Raji (cell line): ENCODE measurements around the gene HERPUD2.

Source experiments
- POLR2A ChIP-seq: IDR thresholded peaks from 2 replicates; pipeline ENCODE4 v1.6.1; 2011; ENCODE audit warnings: low read depth, low read length, control low read depth; ENCODE audit not compliant: insufficient read depth

HERPUD2 gene

GRCh38 chr7:35657125-35657524 is 37.8 kb downstream of the HERPUD2 start:
- TF ChIP-seq POLR2A: no peak

GRCh38 chr7:35652124-35652523 is 42.8 kb downstream of the HERPUD2 start:
- no peak for TF ChIP-seq POLR2A

GRCh38 chr7:35650751-35651150 is 44.2 kb downstream of the HERPUD2 start:
- TF ChIP-seq POLR2A: no peak

- no peak for TF ChIP-seq POLR2A
Measured at GRCh38 chr7:35649711-35650110, 45.2 kb downstream of the HERPUD2 start.

GRCh38 chr7:35648367-35648766 is 46.6 kb downstream of the HERPUD2 start:
- no peak for TF ChIP-seq POLR2A

GRCh38 chr7:35647171-35647574 is 47.8 kb downstream of the HERPUD2 start:
- no peak for TF ChIP-seq POLR2A

- TF ChIP-seq POLR2A: no peak
Measured at GRCh38 chr7:35646289-35647023, 48.5 kb downstream of the HERPUD2 start.

- no peak for TF ChIP-seq POLR2A
Measured at GRCh38 chr7:35645691-35646090, 49.2 kb downstream of the HERPUD2 start.

GRCh38 chr7:35630024-35630972 is 64.6 kb downstream of the HERPUD2 start:
- no peak for TF ChIP-seq POLR2A

- no peak for TF ChIP-seq POLR2A
Measured at GRCh38 chr7:35624299-35625186, 70.4 kb downstream of the HERPUD2 start.

- TF ChIP-seq POLR2A: no peak
Measured at GRCh38 chr7:35623381-35623780, 71.6 kb downstream of the HERPUD2 start.

- TF ChIP-seq POLR2A: no peak
Measured at GRCh38 chr7:35619863-35620262, 75.1 kb downstream of the HERPUD2 start.

GRCh38 chr7:35617041-35617440 is 77.9 kb downstream of the HERPUD2 start:
- no peak for TF ChIP-seq POLR2A

GRCh38 chr7:35613150-35613549 is 81.8 kb downstream of the HERPUD2 start:
- no peak for TF ChIP-seq POLR2A

- no peak for TF ChIP-seq POLR2A
Measured at GRCh38 chr7:35605760-35606159, 89.2 kb downstream of the HERPUD2 start.
